WTC11 (cell line): ENCODE results near the gene ATP6V0B. TPM values are rescaled to one million over a fixed set of nuclear protein-coding genes. Genes with fewer than 3 reads are reported as not detected.

Source experiments
- AR ChIP-seq: fragments of 250-450 bp; sonication (Bioruptor Pico); IDR thresholded peaks from 2 replicates; pipeline ENCODE4 v1.9.0; 2021; ENCODE audit warnings: mild to moderate bottlenecking
- ATF1 ChIP-seq: sonication (generic); formaldehyde crosslinking; IDR thresholded peaks from 2 replicates; pipeline ENCODE4 v1.8.1; 2023; ENCODE audit warnings: mild to moderate bottlenecking, moderate library complexity, missing genetic modification reagents
- ATF6 ChIP-seq: sonication (generic); formaldehyde crosslinking; IDR thresholded peaks from 2 replicates; pipeline ENCODE4 v1.8.1; 2023; ENCODE audit warnings: mild to moderate bottlenecking, missing genetic modification reagents
- CREM ChIP-seq: sonication (generic); formaldehyde crosslinking; IDR thresholded peaks from 2 replicates; pipeline ENCODE4 v1.8.1; 2022; ENCODE audit warnings: mild to moderate bottlenecking, missing genetic modification reagents, moderate library complexity
- CTCF ChIP-seq: fragments of 200-600 bp; IDR thresholded peaks from 2 replicates; pipeline ENCODE4 v1.8.0; 2022; ENCODE audit warnings: antibody characterized with exemption
- E2F5 ChIP-seq: sonication (generic); formaldehyde crosslinking; IDR thresholded peaks from 2 replicates; pipeline ENCODE4 v1.8.1; 2022; ENCODE audit warnings: mild to moderate bottlenecking, moderate library complexity, missing genetic modification reagents
- ELF4 ChIP-seq: sonication (generic); formaldehyde crosslinking; IDR thresholded peaks from 2 replicates; pipeline ENCODE4 v1.8.1; 2022; ENCODE audit warnings: low read depth, mild to moderate bottlenecking, moderate library complexity, missing genetic modification reagents
- GRHL2 ChIP-seq: fragments of 250-450 bp; sonication (Bioruptor Pico); IDR thresholded peaks from 2 replicates; pipeline ENCODE4 v1.8.0; 2022; ENCODE audit warnings: mild to moderate bottlenecking, moderate library complexity; ENCODE audit not compliant: insufficient replicate concordance, severe bottlenecking
- MXD4 ChIP-seq: fragments of 250-450 bp; sonication (Bioruptor Pico); IDR thresholded peaks from 2 replicates; pipeline ENCODE4 v1.8.0; 2021; ENCODE audit warnings: mild to moderate bottlenecking, moderate library complexity, borderline replicate concordance
- NFATC4 ChIP-seq: fragments of 250-450 bp; sonication (Bioruptor Pico); IDR thresholded peaks from 2 replicates; pipeline ENCODE4 v1.9.0; 2021; ENCODE audit warnings: mild to moderate bottlenecking
- NFE2L1 ChIP-seq: sonication (generic); formaldehyde crosslinking; IDR thresholded peaks from 2 replicates; pipeline ENCODE4 v1.8.1; 2023; ENCODE audit warnings: missing genetic modification reagents
- NFYB ChIP-seq: sonication (generic); formaldehyde crosslinking; conservative IDR thresholded peaks from 2 replicates; pipeline ENCODE4 v1.8.0; 2022; ENCODE audit warnings: low read depth, missing genetic modification reagents
- NR1H2 ChIP-seq: sonication (generic); formaldehyde crosslinking; IDR thresholded peaks from 2 replicates; pipeline ENCODE4 v1.9.0; 2021; ENCODE audit warnings: mild to moderate bottlenecking, moderate library complexity, missing genetic modification reagents
- RELA ChIP-seq: sonication (generic); formaldehyde crosslinking; IDR thresholded peaks from 2 replicates; pipeline ENCODE4 v1.8.1; 2022; ENCODE audit warnings: missing genetic modification reagents, mild to moderate bottlenecking, borderline replicate concordance
- SMAD3 ChIP-seq: sonication (generic); formaldehyde crosslinking; IDR thresholded peaks from 2 replicates; pipeline ENCODE4 v1.8.0; 2022; ENCODE audit warnings: missing genetic modification reagents, mild to moderate bottlenecking, borderline replicate concordance
- SP1 ChIP-seq: sonication (generic); formaldehyde crosslinking; conservative IDR thresholded peaks from 2 replicates; pipeline ENCODE4 v1.8.1; 2022; ENCODE audit warnings: missing genetic modification reagents
- TCF7 ChIP-seq: sonication (generic); formaldehyde crosslinking; IDR thresholded peaks from 2 replicates; pipeline ENCODE4 v1.8.0; 2022; ENCODE audit warnings: mild to moderate bottlenecking, low read depth, missing genetic modification reagents, moderate library complexity
- ZBTB21 ChIP-seq: sonication (generic); formaldehyde crosslinking; IDR thresholded peaks from 2 replicates; pipeline ENCODE4 v1.8.1; 2023; ENCODE audit warnings: mild to moderate bottlenecking, missing genetic modification reagents, borderline replicate concordance
- ZNF121 ChIP-seq: sonication (generic); formaldehyde crosslinking; IDR thresholded peaks from 2 replicates; pipeline ENCODE4 v1.8.0; 2023; ENCODE audit warnings: missing genetic modification reagents
- ZNF138 ChIP-seq: sonication (generic); formaldehyde crosslinking; conservative IDR thresholded peaks from 2 replicates; pipeline ENCODE4 v1.8.1; 2022; ENCODE audit warnings: mild to moderate bottlenecking, moderate library complexity, missing genetic modification reagents
- ZNF396 ChIP-seq: fragments of 250-450 bp; sonication (Bioruptor Pico); IDR thresholded peaks from 2 replicates; pipeline ENCODE4 v1.8.0; 2021; ENCODE audit warnings: mild to moderate bottlenecking, moderate library complexity, borderline replicate concordance
- total RNA-seq: library from RNA; stranded (reverse); gene quantifications from 3 replicates; pipeline ENCODE4 v1.2.3, GENCODE V29; 2021
- TF ChIP-seq, protein P1 (sequence below): sonication (generic); formaldehyde crosslinking; IDR thresholded peaks from 2 replicates; pipeline ENCODE4 v1.8.1; 2023; ENCODE audit warnings: mild to moderate bottlenecking, missing genetic modification reagents, borderline replicate concordance
- TF ChIP-seq, protein P2 (sequence below): sonication (generic); formaldehyde crosslinking; conservative IDR thresholded peaks from 2 replicates; pipeline ENCODE4 v1.8.1; 2022; ENCODE audit warnings: mild to moderate bottlenecking, missing genetic modification reagents
- TF ChIP-seq, protein P3 (sequence below): sonication (generic); formaldehyde crosslinking; IDR thresholded peaks from 2 replicates; pipeline ENCODE4 v1.8.1; 2022; ENCODE audit warnings: mild to moderate bottlenecking, missing genetic modification reagents, moderate library complexity, borderline replicate concordance

The ATP6V0B gene
- total RNA-seq, 1 experiment from 2014 or later = 110 TPM

DNA sequence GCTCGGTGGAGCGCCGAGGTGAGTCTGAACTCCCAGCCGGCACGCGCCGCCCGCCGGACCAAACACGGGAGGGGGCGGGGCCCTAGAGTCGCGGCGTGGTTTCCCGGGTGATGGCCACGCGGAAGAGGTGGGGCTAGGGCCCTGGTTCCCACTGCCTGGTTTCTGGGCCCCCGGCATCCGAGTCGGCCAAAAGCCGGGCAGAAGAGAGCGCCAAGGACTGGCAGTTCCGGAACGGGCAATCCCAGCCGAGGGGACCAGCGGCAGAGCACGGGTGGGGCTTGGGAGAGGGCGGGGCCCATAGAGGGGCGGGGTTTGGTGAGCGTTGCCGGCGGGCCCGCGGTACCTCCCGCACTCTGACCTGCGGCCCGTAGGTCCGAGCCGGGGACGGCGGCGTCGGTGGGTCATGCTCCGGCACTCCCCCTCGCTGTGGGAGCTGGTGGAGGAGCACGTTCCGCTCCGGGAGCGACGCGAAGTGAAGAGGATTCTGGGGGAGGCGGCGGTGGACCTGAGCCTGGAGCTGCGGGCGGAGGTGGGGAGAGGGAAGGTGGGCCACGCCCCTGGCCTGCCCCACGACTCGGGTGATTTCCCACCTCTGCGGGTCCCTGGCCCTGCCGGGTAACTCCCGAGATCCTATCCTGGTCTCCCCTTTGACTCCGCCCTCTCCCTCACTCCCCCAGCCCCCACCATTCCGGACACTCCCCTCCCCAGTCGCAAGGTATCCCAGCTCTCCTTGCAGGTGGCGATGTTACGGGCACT lies 16.9 kb downstream of the ATP6V0B start, which contains the start of gene CCDC24 (continued):
- TF ChIP-seq, protein P1, sequence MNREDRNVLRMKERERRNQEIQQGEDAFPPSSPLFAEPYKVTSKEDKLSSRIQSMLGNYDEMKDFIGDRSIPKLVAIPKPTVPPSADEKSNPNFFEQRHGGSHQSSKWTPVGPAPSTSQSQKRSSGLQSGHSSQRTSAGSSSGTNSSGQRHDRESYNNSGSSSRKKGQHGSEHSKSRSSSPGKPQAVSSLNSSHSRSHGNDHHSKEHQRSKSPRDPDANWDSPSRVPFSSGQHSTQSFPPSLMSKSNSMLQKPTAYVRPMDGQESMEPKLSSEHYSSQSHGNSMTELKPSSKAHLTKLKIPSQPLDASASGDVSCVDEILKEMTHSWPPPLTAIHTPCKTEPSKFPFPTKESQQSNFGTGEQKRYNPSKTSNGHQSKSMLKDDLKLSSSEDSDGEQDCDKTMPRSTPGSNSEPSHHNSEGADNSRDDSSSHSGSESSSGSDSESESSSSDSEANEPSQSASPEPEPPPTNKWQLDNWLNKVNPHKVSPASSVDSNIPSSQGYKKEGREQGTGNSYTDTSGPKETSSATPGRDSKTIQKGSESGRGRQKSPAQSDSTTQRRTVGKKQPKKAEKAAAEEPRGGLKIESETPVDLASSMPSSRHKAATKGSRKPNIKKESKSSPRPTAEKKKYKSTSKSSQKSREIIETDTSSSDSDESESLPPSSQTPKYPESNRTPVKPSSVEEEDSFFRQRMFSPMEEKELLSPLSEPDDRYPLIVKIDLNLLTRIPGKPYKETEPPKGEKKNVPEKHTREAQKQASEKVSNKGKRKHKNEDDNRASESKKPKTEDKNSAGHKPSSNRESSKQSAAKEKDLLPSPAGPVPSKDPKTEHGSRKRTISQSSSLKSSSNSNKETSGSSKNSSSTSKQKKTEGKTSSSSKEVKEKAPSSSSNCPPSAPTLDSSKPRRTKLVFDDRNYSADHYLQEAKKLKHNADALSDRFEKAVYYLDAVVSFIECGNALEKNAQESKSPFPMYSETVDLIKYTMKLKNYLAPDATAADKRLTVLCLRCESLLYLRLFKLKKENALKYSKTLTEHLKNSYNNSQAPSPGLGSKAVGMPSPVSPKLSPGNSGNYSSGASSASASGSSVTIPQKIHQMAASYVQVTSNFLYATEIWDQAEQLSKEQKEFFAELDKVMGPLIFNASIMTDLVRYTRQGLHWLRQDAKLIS (CRISPR knock-in tag) = no peak
- TF ChIP-seq ATF6 (CRISPR knock-in tag) (no peak), ZNF138 (CRISPR knock-in tag) (no peak; the same call in 1 of the 2 replicates), AR (CRISPR knock-in tag) (0 out of 2 replicates have a peak, but pooled peaks have one; percentile 56), NR1H2 (no peak), NFYB (CRISPR knock-in tag) (no peak), ZNF121 (CRISPR knock-in tag) (no peak), GRHL2 (CRISPR knock-in tag) (no peak), CTCF (no peak), CREM (CRISPR knock-in tag) (no peak), ELF4 (no peak), ZNF396 (CRISPR knock-in tag) (no peak), MXD4 (CRISPR knock-in tag) (no peak), TCF7 (CRISPR knock-in tag) (no peak), NFE2L1 (CRISPR knock-in tag) (no peak), E2F5 (CRISPR knock-in tag) (peak; percentile 77; the same call in 1 of the 2 replicates), ZBTB21 (CRISPR knock-in tag) (peak; percentile 79), SP1 (CRISPR knock-in tag) (peak; percentile 77), NFATC4 (CRISPR knock-in tag) (peak; percentile 51; the same call in 1 of the 2 replicates), ATF1 (0 out of 2 replicates have a peak, but pooled peaks have one; percentile 31), RELA (CRISPR knock-in tag) (no peak), SMAD3 (no peak)
- TF ChIP-seq, protein P2, sequence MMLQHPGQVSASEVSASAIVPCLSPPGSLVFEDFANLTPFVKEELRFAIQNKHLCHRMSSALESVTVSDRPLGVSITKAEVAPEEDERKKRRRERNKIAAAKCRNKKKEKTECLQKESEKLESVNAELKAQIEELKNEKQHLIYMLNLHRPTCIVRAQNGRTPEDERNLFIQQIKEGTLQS (CRISPR knock-in tag) = no peak
- TF ChIP-seq, protein P3, sequence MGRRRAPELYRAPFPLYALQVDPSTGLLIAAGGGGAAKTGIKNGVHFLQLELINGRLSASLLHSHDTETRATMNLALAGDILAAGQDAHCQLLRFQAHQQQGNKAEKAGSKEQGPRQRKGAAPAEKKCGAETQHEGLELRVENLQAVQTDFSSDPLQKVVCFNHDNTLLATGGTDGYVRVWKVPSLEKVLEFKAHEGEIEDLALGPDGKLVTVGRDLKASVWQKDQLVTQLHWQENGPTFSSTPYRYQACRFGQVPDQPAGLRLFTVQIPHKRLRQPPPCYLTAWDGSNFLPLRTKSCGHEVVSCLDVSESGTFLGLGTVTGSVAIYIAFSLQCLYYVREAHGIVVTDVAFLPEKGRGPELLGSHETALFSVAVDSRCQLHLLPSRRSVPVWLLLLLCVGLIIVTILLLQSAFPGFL = no peak
